ENCODE measurements around the gene FITM2.

GRCh38 chr20:44280387-44280786 lies 30.6 kb downstream of the FITM2 start:
- TF ChIP-seq EP300 (IDR thresholded peaks at IDR 0.05) (no peak), POLR2A (IDR thresholded peaks at IDR 0.05) (no peak), CTCF (IDR thresholded peaks at IDR 0.05) (no peak)
